ENCODE results near the gene SLC5A3. TPM values are rescaled to one million over a fixed set of nuclear protein-coding genes. Genes with fewer than 3 reads are reported as not detected.
A peak's percentile ranks its signal among the peaks of the same experiment; 100 is the strongest.

Gene SLC5A3
- total RNA-seq, 1 donor from 2014 or later = 24.1 TPM

DNA sequence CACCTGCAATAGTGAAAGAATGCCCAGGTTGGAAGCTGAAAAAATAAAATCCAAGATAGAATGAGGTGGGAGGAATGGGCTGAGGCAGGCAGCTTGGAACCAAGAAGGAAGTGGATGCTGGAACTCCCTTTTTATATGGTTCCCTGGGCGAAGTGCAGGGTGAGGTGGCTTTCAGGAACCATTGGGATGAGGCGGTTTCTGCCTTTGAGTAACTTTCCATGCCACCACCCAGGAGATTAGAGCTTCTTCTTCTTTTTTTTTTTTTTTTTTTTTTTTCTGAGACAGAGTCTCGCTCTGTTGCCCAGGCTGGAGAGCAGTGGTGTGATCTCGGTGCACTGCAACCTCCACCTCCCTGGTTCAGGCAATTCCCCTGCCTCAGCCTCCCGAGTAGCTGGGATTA lies 17.8 kb upstream of the SLC5A3 start:
- no peak overlapping the region for H3K4me3 ChIP-seq
- DNase-seq = no peak
- no peaks in the 10 kb centered on the region for H3K36me3 ChIP-seq
- TF ChIP-seq, protein P1, sequence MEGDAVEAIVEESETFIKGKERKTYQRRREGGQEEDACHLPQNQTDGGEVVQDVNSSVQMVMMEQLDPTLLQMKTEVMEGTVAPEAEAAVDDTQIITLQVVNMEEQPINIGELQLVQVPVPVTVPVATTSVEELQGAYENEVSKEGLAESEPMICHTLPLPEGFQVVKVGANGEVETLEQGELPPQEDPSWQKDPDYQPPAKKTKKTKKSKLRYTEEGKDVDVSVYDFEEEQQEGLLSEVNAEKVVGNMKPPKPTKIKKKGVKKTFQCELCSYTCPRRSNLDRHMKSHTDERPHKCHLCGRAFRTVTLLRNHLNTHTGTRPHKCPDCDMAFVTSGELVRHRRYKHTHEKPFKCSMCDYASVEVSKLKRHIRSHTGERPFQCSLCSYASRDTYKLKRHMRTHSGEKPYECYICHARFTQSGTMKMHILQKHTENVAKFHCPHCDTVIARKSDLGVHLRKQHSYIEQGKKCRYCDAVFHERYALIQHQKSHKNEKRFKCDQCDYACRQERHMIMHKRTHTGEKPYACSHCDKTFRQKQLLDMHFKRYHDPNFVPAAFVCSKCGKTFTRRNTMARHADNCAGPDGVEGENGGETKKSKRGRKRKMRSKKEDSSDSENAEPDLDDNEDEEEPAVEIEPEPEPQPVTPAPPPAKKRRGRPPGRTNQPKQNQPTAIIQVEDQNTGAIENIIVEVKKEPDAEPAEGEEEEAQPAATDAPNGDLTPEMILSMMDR (IDR thresholded peaks at IDR 0.05) = no peak
- no peaks in the 10 kb centered on the region for H3K9me3 ChIP-seq
- intact Hi-C loops (cut with DNase I) = no loop called here
- H3K27ac ChIP-seq = no peak overlapping the region
- no peaks in the 10 kb centered on the region for H3K27me3 ChIP-seq
- no peaks in the 10 kb centered on the region for H3K4me1 ChIP-seq
- ATAC-seq = no peak

- no peak for DNase-seq
- no peaks in the 10 kb centered on the region for H3K36me3 ChIP-seq
- no peaks in the 10 kb centered on the region for H3K4me1 ChIP-seq
- H3K4me3 ChIP-seq = no peak overlapping the region
- H3K27ac ChIP-seq = no peak overlapping the region
- H3K27me3 ChIP-seq = no peaks in the 10 kb centered on the region
- TF ChIP-seq, protein P1 (IDR thresholded peaks at IDR 0.05) = no peak
- intact Hi-C loops (cut with DNase I) = no loop called here
- ATAC-seq = peak; percentile 41
- H3K9me3 ChIP-seq = no peaks in the 10 kb centered on the region
Observed at GRCh38 chr21:34061983-34062382, 11.4 kb upstream of the SLC5A3 start.

- no peak overlapping the region for H3K4me3 ChIP-seq
Observed at GRCh38 chr21:34065027-34065426, 8.4 kb upstream of the SLC5A3 start.

DNA sequence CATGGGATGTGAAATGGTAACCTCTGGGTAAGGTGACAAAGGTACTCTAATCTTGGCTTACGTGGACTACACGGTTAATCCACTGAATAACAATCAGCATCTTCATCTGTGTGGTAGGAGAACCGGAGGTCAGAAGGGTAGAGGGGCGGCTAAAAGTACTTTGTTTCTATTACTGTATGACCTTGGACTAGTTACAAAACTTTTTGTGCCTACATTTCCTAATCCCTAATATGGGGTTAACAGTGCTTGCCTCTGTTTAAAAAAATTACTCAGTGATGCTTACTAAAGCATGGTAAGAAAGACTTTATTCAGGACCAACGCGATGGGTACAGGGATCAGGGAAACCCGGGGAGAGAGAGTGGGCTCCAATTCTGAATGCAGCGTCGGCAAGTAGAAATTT lies 1.7 kb upstream of the SLC5A3 start:
- TF ChIP-seq, protein P1 (IDR thresholded peaks at IDR 0.05) = no peak
- no peak for DNase-seq
- ATAC-seq = no peak
- H3K4me1 ChIP-seq = peaks cover 13% of the 10 kb centered on the region
- no peak overlapping the region for H3K27ac ChIP-seq
- intact Hi-C loops (cut with DNase I) = no loop called here
- H3K27me3 ChIP-seq = no peaks in the 10 kb centered on the region
- no peaks in the 10 kb centered on the region for H3K9me3 ChIP-seq
- no peaks in the 10 kb centered on the region for H3K36me3 ChIP-seq
- H3K4me3 ChIP-seq = no peak overlapping the region

More at GRCh38 chr21:34065027-34065426, 8.4 kb upstream of the SLC5A3 start:
- peak; percentile 64 for ATAC-seq
- H3K4me1 ChIP-seq = no peaks in the 10 kb centered on the region
- no peaks in the 10 kb centered on the region for H3K27me3 ChIP-seq
- H3K9me3 ChIP-seq = no peaks in the 10 kb centered on the region
- H3K27ac ChIP-seq = no peak overlapping the region
- no peaks in the 10 kb centered on the region for H3K36me3 ChIP-seq
- DNase-seq = no peak
- TF ChIP-seq, protein P1 (IDR thresholded peaks at IDR 0.05) = no peak
- intact Hi-C loops (cut with DNase I) = no loop called here

DNA sequence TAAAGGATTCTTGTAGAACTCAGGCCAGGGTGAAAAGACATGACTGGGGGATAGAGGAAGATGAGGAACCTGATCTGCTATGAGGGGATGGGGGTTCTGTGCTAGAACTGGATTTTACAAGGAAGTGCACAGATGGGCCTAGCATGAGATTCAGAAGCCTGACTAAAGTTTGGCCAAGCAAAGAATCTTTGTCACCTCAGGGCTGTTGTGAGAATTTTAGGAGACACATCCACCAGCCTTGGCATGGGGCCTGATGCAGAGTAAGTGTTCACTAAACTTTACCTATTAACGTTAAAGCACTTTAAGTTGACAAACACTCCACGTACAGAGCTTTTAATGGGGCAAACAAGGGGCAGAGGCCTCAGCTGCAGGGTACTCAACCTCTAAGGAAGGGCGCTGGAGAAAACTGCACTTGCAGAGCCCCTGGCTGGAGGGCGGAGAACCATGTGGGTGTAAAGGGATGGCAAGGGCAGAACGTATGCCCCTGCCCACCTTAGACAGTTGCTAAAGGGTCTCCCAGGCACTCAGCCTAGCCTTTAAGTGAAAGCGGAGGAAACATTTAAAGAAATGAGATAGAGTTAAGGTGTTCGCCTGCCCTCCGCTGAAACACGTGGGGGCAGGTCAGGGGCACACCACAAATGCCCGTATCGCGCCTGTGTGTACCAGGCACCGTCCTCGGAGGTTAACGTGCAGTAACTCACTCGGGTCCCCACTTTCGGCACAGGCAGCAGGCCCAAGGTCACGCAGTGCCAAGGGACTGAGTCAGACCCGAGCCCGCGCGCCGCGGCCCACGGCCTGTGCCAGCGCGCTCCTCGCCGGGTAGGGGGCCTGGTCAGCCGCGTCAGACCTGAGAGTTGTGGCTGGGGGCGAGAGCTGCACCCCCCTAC lies 990 bp upstream of the SLC5A3 start:
- peak overlapping the region; percentile 56 for H3K4me3 ChIP-seq
- peak; percentile 45 for ATAC-seq
- H3K9me3 ChIP-seq = no peaks in the 10 kb centered on the region
- TF ChIP-seq, protein P1 (IDR thresholded peaks at IDR 0.05) = no peak
- H3K4me1 ChIP-seq = peaks cover 13% of the 10 kb centered on the region
- no peak for DNase-seq
- H3K36me3 ChIP-seq = no peaks in the 10 kb centered on the region
- H3K27me3 ChIP-seq = no peaks in the 10 kb centered on the region
- intact Hi-C loops (cut with DNase I) = no loop called here
- H3K27ac ChIP-seq = peak overlapping the region; percentile 70
